ENCODE data around the gene KRTAP6-2. TPM values are rescaled to one million over a fixed set of nuclear protein-coding genes. Genes with fewer than 3 reads are reported as not detected.

KRTAP6-2 gene
- not detected in 2 replicates for total RNA-seq (2014; rRNA removed; shearing (Covaris generic))
- polyA plus RNA-seq (2014; cell fraction: nucleus; rRNA removed): not detected in 2 replicates

- DNase-seq (ENCODE audit: extremely low read depth, low read depth): no peak
Observed at GRCh38 chr21:30598802-30599201, at the start of gene KRTAP6-2. KRTAP6-2 (minus strand) TSS chr21:30598902; CDS start chr21:30598874, 28 bp downstream.

GRCh38 chr21:30646904-30647414 lies 48.3 kb upstream of the KRTAP6-2 start:
- no peak for DNase-seq (ENCODE audit: extremely low read depth, low read depth)

- DNase-seq (ENCODE audit: extremely low read depth, low read depth): no peak
Observed at GRCh38 chr21:30642564-30642963, 43.9 kb upstream of the KRTAP6-2 start, which contains the start of gene KRTAP20-3. KRTAP20-3 (plus strand) TSS chr21:30642864.

GRCh38 chr21:30638686-30639085 lies 40.0 kb upstream of the KRTAP6-2 start:
- DNase-seq (ENCODE audit: extremely low read depth, low read depth): no peak

- DNase-seq (ENCODE audit: extremely low read depth, low read depth): no peak
Observed at GRCh38 chr21:30634906-30635305, 36.2 kb upstream of the KRTAP6-2 start, which contains the start of gene KRTAP20-2. KRTAP20-2 (plus strand) TSS chr21:30635206; CDS start chr21:30635264, 58 bp downstream.

GRCh38 chr21:30629200-30629599 lies 30.5 kb upstream of the KRTAP6-2 start:
- DNase-seq (ENCODE audit: extremely low read depth, low read depth): no peak

GRCh38 chr21:30628109-30628508 lies 29.4 kb upstream of the KRTAP6-2 start:
- no peak for DNase-seq (ENCODE audit: extremely low read depth, low read depth)

GRCh38 chr21:30625449-30626165 lies 26.9 kb upstream of the KRTAP6-2 start:
- no peak for DNase-seq (ENCODE audit: extremely low read depth, low read depth)

GRCh38 chr21:30623362-30623761 lies 24.7 kb upstream of the KRTAP6-2 start:
- DNase-seq (ENCODE audit: extremely low read depth, low read depth): no peak

- no peak for DNase-seq (ENCODE audit: extremely low read depth, low read depth)
Observed at GRCh38 chr21:30620522-30620921, 21.8 kb upstream of the KRTAP6-2 start, which contains the start of gene KRTAP20-4. KRTAP20-4 (plus strand) TSS chr21:30620627.

- DNase-seq (ENCODE audit: extremely low read depth, low read depth): no peak
Observed at GRCh38 chr21:30620080-30620479, 21.4 kb upstream of the KRTAP6-2 start.

- DNase-seq (ENCODE audit: extremely low read depth, low read depth): no peak
Observed at GRCh38 chr21:30616125-30616524, 17.4 kb upstream of the KRTAP6-2 start, which contains the start of gene KRTAP20-1. KRTAP20-1 (plus strand) TSS chr21:30616425; CDS start chr21:30616455, 30 bp downstream.

- DNase-seq (ENCODE audit: extremely low read depth, low read depth): no peak
Observed at GRCh38 chr21:30615199-30615598, 16.5 kb upstream of the KRTAP6-2 start.

- no peak for DNase-seq (ENCODE audit: extremely low read depth, low read depth)
Observed at GRCh38 chr21:30613836-30614235, 15.1 kb upstream of the KRTAP6-2 start, which contains the start of gene KRTAP6-1. KRTAP6-1 (minus strand) TSS chr21:30613930; CDS start chr21:30613904, 26 bp downstream.

- no peak for DNase-seq (ENCODE audit: extremely low read depth, low read depth)
Observed at GRCh38 chr21:30612132-30612531, 13.4 kb upstream of the KRTAP6-2 start.

- DNase-seq (ENCODE audit: extremely low read depth, low read depth): no peak
Observed at GRCh38 chr21:30605968-30606367, 7.3 kb upstream of the KRTAP6-2 start.

GRCh38 chr21:30600787-30601186 lies 2.1 kb upstream of the KRTAP6-2 start, which contains the start of gene KRTAP22-1:
KRTAP22-1 (plus strand) TSS chr21:30601087.
- DNase-seq (ENCODE audit: extremely low read depth, low read depth): no peak

GRCh38 chr21:30592140-30592539 lies 6.6 kb downstream of the KRTAP6-2 start, which contains the start of gene KRTAP6-3:
KRTAP6-3 (plus strand) TSS chr21:30592440; CDS start chr21:30592446, 6 bp downstream.
- DNase-seq (ENCODE audit: extremely low read depth, low read depth): no peak

- no peak for DNase-seq (ENCODE audit: extremely low read depth, low read depth)
Observed at GRCh38 chr21:30590297-30590696, 8.4 kb downstream of the KRTAP6-2 start, which contains the start of gene KRTAP22-2. KRTAP22-2 (minus strand) TSS chr21:30590397.

GRCh38 chr21:30582870-30583269 lies 15.8 kb downstream of the KRTAP6-2 start:
- no peak for DNase-seq (ENCODE audit: extremely low read depth, low read depth)

- DNase-seq (ENCODE audit: extremely low read depth, low read depth): no peak
Observed at GRCh38 chr21:30580132-30580531, 18.6 kb downstream of the KRTAP6-2 start.
